ENCODE measurements around the gene CARHSP1.

The CARHSP1 gene

DNA sequence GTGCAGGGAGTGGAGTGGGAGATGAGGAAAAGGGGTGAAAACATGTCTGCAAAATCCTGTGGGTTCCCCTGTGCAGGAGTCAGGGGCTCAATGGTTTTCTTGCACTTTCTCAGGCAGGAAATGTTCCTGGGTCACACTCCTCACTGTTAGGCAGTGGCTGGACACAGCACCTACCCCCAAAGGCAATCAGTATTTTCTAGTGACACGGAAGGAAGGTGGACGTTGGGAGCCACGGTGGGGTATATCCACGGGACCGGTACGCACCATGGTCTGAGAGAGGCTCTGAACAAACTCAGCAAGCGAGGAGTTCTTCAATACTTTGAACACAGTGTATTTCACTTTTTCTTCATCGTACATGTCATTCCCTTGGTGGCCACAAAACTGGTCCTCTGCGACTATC is 34.2 kb upstream of the CARHSP1 start:
- Histone ChIP-seq H3K27ac (ENCODE audit: extremely low read depth, low read depth, low read length) (no peak overlapping the region), H3K36me3 (ENCODE audit: control insufficient read depth in 2 of 2, insufficient read depth in 1 of 2, low read length in 2 of 2) (peaks cover 36 to 97% of the 10 kb centered on the region in 2 experiments)
- CTCF ChIA-PET = no interaction called here

DNA sequence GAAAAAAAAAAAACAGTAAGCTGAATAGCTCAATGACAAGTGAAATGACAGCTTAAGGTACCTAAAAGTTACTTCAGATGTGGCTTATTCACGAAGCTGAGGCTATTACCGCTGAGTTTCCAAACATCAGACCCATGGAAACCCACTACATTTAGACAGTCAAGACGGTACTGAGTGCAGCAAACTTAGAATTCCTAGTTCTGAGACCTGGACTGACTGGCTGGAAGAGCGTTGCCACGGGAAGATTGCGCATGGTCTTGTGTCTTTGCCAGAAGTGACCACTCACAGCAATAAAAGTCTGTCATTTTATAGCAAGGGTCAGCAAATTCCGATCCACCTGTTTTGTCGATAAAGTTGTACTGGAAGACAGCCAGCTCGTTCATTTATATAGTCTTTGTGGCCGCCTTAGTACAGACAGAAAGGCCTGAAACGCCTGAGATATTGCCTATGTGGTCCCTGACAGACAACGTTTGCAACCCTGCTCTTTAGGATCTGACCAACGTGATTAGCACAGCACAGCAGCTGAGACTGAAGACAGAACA is 32.6 kb upstream of the CARHSP1 start:
- no peaks in the 10 kb centered on the region for H3K4me1 ChIP-seq (ENCODE audit: control insufficient read depth, insufficient read depth, low read length)
- H3K36me3 ChIP-seq (ENCODE audit: control insufficient read depth in 2 of 2, insufficient read depth in 1 of 2, low read length in 2 of 2) = peaks cover 38 to 96% of the 10 kb centered on the region in 2 experiments
- ChIA-PET CTCF (interaction anchor here (0.6 to 2.4 kb wide), 4 partner anchors 9 to 107 kb away, joined by 3 to 15 read pairs (median 6); no protein-coding TSS in a partner anchor), POLR2A (no interaction called here)
- no peak for TF ChIP-seq ZNF266 (tag by site-specific recombination; IDR thresholded peaks at IDR 0.05; ENCODE audit: low read depth)
- TF ChIP-seq, protein P1, sequence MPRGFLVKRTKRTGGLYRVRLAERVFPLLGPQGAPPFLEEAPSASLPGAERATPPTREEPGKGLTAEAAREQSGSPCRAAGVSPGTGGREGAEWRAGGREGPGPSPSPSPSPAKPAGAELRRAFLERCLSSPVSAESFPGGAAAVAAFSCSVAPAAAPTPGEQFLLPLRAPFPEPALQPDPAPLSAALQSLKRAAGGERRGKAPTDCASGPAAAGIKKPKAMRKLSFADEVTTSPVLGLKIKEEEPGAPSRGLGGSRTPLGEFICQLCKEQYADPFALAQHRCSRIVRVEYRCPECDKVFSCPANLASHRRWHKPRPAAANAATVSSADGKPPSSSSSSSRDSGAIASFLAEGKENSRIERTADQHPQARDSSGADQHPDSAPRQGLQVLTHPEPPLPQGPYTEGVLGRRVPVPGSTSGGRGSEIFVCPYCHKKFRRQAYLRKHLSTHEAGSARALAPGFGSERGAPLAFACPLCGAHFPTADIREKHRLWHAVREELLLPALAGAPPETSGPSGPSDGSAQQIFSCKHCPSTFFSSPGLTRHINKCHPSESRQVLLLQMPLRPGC (tag by site-specific recombination; IDR thresholded peaks at IDR 0.05) = no peak
- no peak for TF ChIP-seq ZNF561 (tag by site-specific recombination; IDR thresholded peaks at IDR 0.05; ENCODE audit: borderline replicate concordance)
- TF ChIP-seq, protein P2, sequence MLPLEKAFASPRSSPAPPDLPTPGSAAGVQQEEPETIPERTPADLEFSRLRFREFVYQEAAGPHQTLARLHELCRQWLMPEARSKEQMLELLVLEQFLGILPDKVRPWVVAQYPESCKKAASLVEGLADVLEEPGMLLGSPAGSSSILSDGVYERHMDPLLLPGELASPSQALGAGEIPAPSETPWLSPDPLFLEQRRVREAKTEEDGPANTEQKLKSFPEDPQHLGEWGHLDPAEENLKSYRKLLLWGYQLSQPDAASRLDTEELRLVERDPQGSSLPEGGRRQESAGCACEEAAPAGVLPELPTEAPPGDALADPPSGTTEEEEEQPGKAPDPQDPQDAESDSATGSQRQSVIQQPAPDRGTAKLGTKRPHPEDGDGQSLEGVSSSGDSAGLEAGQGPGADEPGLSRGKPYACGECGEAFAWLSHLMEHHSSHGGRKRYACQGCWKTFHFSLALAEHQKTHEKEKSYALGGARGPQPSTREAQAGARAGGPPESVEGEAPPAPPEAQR (tag by site-specific recombination; IDR thresholded peaks at IDR 0.05) = no peak
- TF ChIP-seq, protein P3, sequence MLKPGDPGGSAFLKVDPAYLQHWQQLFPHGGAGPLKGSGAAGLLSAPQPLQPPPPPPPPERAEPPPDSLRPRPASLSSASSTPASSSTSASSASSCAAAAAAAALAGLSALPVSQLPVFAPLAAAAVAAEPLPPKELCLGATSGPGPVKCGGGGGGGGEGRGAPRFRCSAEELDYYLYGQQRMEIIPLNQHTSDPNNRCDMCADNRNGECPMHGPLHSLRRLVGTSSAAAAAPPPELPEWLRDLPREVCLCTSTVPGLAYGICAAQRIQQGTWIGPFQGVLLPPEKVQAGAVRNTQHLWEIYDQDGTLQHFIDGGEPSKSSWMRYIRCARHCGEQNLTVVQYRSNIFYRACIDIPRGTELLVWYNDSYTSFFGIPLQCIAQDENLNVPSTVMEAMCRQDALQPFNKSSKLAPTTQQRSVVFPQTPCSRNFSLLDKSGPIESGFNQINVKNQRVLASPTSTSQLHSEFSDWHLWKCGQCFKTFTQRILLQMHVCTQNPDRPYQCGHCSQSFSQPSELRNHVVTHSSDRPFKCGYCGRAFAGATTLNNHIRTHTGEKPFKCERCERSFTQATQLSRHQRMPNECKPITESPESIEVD (tag by site-specific recombination; IDR thresholded peaks at IDR 0.05) = no peak
- TF ChIP-seq ZNF423 (tag by site-specific recombination; IDR thresholded peaks at IDR 0.05) = no peak
- TF ChIP-seq ZNF585B (tag by site-specific recombination; IDR thresholded peaks at IDR 0.05) = no peak
- no peak for TF ChIP-seq ZNF202 (tag by site-specific recombination; IDR thresholded peaks at IDR 0.05; ENCODE audit: borderline replicate concordance)
- TF ChIP-seq ZBTB1 (tag by site-specific recombination; IDR thresholded peaks at IDR 0.05) = no peak
- TF ChIP-seq ZNF677 (tag by site-specific recombination; IDR thresholded peaks at IDR 0.05) = no peak
- no peak for TF ChIP-seq PRDM1 (tag by site-specific recombination; IDR thresholded peaks at IDR 0.05)
- no peak for TF ChIP-seq ZSCAN23 (tag by site-specific recombination; IDR thresholded peaks at IDR 0.05)
- TF ChIP-seq ZNF10 (tag by site-specific recombination; IDR thresholded peaks at IDR 0.05) = no peak
- H3K27ac ChIP-seq (ENCODE audit: extremely low read depth, low read depth, low read length) = no peak overlapping the region
- no peaks in the 10 kb centered on the region for H3K9me3 ChIP-seq (ENCODE audit: control insufficient read depth, insufficient read depth, low read depth, low read length)
- H3K4me3 ChIP-seq (ENCODE audit: low read depth, low read length) = no peak overlapping the region

More for the DNA sequence above, 34.2 kb upstream of the CARHSP1 start:
- Histone ChIP-seq H3K4me1 (ENCODE audit: control insufficient read depth, insufficient read depth, low read length) (no peaks in the 10 kb centered on the region), H3K4me3 (ENCODE audit: low read depth, low read length) (no peak overlapping the region), H3K9me3 (ENCODE audit: control insufficient read depth, insufficient read depth, low read depth, low read length) (no peaks in the 10 kb centered on the region)
- POLR2A ChIA-PET = interaction anchor here (0.8 kb wide), 1 partner anchor 33 kb away, joined by 5 read pairs; no protein-coding TSS in a partner anchor
- no peak for TF ChIP-seq ZNF623 (tag by site-specific recombination; IDR thresholded peaks at IDR 0.05)
- no peak for TF ChIP-seq ZNF266 (tag by site-specific recombination; IDR thresholded peaks at IDR 0.05; ENCODE audit: low read depth)
- no peak for TF ChIP-seq ZNF530 (tag by site-specific recombination; IDR thresholded peaks at IDR 0.05; ENCODE audit: low read depth)
- TF ChIP-seq, protein P4, sequence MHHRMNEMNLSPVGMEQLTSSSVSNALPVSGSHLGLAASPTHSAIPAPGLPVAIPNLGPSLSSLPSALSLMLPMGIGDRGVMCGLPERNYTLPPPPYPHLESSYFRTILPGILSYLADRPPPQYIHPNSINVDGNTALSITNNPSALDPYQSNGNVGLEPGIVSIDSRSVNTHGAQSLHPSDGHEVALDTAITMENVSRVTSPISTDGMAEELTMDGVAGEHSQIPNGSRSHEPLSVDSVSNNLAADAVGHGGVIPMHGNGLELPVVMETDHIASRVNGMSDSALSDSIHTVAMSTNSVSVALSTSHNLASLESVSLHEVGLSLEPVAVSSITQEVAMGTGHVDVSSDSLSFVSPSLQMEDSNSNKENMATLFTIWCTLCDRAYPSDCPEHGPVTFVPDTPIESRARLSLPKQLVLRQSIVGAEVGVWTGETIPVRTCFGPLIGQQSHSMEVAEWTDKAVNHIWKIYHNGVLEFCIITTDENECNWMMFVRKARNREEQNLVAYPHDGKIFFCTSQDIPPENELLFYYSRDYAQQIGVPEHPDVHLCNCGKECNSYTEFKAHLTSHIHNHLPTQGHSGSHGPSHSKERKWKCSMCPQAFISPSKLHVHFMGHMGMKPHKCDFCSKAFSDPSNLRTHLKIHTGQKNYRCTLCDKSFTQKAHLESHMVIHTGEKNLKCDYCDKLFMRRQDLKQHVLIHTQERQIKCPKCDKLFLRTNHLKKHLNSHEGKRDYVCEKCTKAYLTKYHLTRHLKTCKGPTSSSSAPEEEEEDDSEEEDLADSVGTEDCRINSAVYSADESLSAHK (tag by site-specific recombination; IDR thresholded peaks at IDR 0.05) = no peak
- TF ChIP-seq, protein P5, sequence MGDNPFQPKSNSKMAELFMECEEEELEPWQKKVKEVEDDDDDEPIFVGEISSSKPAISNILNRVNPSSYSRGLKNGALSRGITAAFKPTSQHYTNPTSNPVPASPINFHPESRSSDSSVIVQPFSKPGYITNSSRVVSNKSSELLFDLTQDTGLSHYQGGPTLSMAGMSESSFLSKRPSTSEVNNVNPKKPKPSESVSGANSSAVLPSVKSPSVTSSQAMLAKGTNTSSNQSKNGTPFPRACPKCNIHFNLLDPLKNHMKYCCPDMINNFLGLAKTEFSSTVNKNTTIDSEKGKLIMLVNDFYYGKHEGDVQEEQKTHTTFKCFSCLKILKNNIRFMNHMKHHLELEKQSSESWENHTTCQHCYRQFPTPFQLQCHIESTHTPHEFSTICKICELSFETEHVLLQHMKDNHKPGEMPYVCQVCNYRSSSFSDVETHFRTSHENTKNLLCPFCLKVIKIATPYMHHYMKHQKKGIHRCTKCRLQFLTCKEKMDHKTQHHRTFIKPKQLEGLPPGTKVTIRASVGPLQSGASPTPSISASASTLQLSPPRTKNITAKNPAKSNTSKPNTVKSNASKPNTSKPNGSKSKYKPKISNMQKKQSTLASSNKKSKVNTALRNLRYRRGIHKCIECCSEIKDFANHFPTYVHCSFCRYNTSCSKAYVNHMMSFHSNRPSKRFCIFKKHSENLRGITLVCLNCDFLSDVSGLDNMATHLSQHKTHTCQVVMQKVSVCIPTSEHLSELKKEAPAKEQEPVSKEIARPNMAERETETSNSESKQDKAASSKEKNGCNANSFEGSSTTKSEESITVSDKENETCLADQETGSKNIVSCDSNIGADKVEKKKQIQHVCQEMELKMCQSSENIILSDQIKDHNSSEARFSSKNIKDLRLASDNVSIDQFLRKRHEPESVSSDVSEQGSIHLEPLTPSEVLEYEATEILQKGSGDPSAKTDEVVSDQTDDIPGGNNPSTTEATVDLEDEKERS (tag by site-specific recombination; IDR thresholded peaks at IDR 0.05) = no peak
- no peak for TF ChIP-seq ZNF561 (tag by site-specific recombination; IDR thresholded peaks at IDR 0.05; ENCODE audit: borderline replicate concordance)
- TF ChIP-seq KLF8 (tag by site-specific recombination; IDR thresholded peaks at IDR 0.05) = no peak
- TF ChIP-seq ZFP41 (tag by site-specific recombination; IDR thresholded peaks at IDR 0.05; ENCODE audit: borderline replicate concordance) = no peak
- TF ChIP-seq, protein P6, sequence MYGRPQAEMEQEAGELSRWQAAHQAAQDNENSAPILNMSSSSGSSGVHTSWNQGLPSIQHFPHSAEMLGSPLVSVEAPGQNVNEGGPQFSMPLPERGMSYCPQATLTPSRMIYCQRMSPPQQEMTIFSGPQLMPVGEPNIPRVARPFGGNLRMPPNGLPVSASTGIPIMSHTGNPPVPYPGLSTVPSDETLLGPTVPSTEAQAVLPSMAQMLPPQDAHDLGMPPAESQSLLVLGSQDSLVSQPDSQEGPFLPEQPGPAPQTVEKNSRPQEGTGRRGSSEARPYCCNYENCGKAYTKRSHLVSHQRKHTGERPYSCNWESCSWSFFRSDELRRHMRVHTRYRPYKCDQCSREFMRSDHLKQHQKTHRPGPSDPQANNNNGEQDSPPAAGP (tag by site-specific recombination; IDR thresholded peaks at IDR 0.05) = no peak
- no peak for TF ChIP-seq HOXC10 (CRISPR knock-in tag; IDR thresholded peaks at IDR 0.05)
